GM06990 (cell line): ENCODE data around the gene SEH1L.

Experiments
- DNase-seq: peaks from one replicate; pipeline ENCODE4 v3.0.0-alpha.2; 2011; ENCODE audit not compliant: insufficient read length; ENCODE audit errors: extremely low read depth
- H3K27me3 ChIP-seq: replicated peaks from 2 replicates; pipeline ENCODE4 v1.6.0; 2011; ENCODE audit warnings: low read length; ENCODE audit not compliant: control insufficient read depth, insufficient read depth
- H3K36me3 ChIP-seq: 2 replicates; pipeline ENCODE4 v1.5.1; 2011; ENCODE audit warnings: low read length; ENCODE audit not compliant: control insufficient read depth, insufficient read depth
- H3K4me3 ChIP-seq: replicated peaks from 2 replicates; pipeline ENCODE4 v1.5.1; 2011; ENCODE audit warnings: low read depth, mild to moderate bottlenecking, control low read depth, low read length
- CTCF ChIP-seq: IDR thresholded peaks from 2 replicates; pipeline ENCODE4 v1.5.1; 2011; ENCODE audit warnings: low read length, control low read depth, mild to moderate bottlenecking, inconsistent platforms; ENCODE audit not compliant: insufficient read depth, poor library complexity, severe bottlenecking

SEH1L gene

GRCh38 chr18:13003466-13003896 is 55.7 kb downstream of the SEH1L start:
- no peaks in the 10 kb centered on the region for H3K27me3 ChIP-seq
- TF ChIP-seq CTCF: peak; percentile 55
- H3K4me3 ChIP-seq: no peak overlapping the region
- peaks cover 6% of the 10 kb centered on the region for H3K36me3 ChIP-seq
- no peak for DNase-seq

GRCh38 chr18:13004396-13004795 is 56.6 kb downstream of the SEH1L start:
- TF ChIP-seq CTCF: no peak
- DNase-seq: no peak
- peaks cover 11% of the 10 kb centered on the region for H3K36me3 ChIP-seq
- H3K4me3 ChIP-seq: no peak overlapping the region
- no peaks in the 10 kb centered on the region for H3K27me3 ChIP-seq

GRCh38 chr18:13005289-13005688 is 57.5 kb downstream of the SEH1L start:
- DNase-seq: no peak
- Histone ChIP-seq H3K27me3 (no peaks in the 10 kb centered on the region), H3K36me3 (peaks cover 14% of the 10 kb centered on the region), H3K4me3 (no peak overlapping the region)
- no peak for TF ChIP-seq CTCF

GRCh38 chr18:13006531-13007247 is 58.9 kb downstream of the SEH1L start:
- no peak for TF ChIP-seq CTCF

GRCh38 chr18:13007248-13007560 is 59.4 kb downstream of the SEH1L start:
- no peak for DNase-seq
- Histone ChIP-seq H3K27me3 (no peaks in the 10 kb centered on the region), H3K4me3 (no peak overlapping the region), H3K36me3 (peaks cover 14% of the 10 kb centered on the region)
- no peak for TF ChIP-seq CTCF

More at GRCh38 chr18:13006531-13007247, 58.9 kb downstream of the SEH1L start:
- DNase-seq: no peak
- Histone ChIP-seq H3K4me3 (no peak overlapping the region), H3K36me3 (peaks cover 14% of the 10 kb centered on the region), H3K27me3 (no peaks in the 10 kb centered on the region)

GRCh38 chr18:13011719-13012118 is 63.9 kb downstream of the SEH1L start:
- Histone ChIP-seq H3K27me3 (no peaks in the 10 kb centered on the region), H3K4me3 (no peak overlapping the region), H3K36me3 (peaks cover 22% of the 10 kb centered on the region)
- DNase-seq: no peak
- TF ChIP-seq CTCF: no peak
